Measurements from ENCODE around the gene HMCN2.

Gene HMCN2

DNA sequence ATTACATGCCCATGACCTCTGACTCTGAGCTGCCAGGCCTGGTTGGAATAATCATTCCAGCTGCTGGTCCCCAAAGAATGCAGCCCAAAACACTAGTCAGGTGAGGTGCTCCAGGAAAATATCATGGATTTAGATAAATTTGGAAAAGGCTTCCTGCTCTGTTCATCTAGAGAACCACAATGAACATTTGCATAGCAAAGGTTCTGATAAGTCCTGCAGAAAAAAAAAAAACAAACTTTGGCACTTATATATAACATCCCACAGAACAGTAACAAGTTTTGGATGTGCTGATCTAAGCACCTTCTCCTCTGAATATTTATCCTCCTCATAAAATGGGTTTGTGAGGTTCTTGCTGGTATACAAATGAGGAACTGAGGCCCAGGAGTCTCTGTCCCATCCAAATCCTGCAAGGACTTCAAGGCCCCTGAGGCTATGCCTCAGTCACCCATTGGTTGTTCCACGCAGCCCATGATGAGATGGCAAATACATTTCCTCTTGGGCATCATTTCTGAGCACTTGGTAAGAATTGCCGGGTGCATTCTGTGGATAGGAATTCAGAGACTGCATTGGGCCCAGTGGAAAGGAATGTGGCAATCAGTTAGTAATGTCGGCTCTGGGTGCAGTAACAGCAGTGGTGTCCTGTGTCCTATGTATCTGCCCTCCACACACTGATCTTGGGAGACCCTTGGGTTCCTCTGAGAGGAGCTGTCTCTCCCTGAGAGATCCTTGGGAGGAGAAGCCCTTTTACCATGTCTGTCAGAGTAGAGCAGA is 105.8 kb downstream of the HMCN2 start:
- no peak for DNase-seq

DNA sequence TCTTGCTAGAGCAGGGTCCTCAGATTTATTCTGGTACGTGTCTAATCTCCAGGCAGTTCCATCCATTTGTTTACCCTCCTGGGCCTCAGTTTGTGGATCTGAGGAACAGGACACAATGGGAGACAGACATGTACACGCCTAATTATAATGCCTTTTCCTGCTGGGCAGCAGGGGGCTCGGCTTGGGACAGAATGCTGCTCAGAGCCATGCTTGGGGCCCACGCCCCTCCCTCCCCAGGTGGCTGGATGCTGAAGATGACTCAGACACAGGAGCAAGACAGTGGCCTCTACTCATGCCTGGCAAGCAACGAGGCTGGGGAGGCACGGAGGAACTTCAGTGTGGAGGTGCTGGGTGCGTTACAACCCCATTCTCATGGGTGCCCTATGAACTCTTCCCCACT is 106.5 kb downstream of the HMCN2 start:
- DNase-seq, result no peak

DNA sequence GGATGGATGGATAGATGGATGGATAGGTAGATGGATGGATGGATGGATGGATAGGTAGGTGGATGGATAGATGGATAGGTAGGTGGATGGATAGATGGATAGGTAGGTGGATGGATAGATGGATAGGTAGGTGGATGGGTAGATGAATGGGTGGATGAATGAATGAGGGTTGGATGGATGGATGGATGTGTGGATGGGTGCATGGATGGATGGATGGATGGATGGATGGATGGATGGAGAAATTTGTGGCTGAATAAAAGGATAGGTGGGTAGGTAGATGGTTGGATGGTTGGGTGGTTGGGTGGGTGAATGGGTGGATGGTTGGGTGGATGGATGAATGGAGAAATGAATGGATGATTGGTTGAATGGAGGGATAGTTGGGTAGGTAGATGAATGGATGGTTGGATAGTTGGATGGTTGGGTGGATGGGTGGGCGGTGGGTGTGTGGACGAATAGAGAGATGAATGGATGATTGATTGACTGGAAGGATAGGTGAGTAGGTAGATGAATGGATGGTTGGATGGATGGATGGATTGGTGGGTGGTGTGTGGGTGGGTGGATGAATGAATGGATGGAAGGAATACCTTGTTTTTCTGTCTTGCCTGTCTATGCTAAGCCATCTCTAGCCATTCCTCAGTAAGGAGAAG is 108.2 kb downstream of the HMCN2 start:
- DNase-seq, result no peak

DNA sequence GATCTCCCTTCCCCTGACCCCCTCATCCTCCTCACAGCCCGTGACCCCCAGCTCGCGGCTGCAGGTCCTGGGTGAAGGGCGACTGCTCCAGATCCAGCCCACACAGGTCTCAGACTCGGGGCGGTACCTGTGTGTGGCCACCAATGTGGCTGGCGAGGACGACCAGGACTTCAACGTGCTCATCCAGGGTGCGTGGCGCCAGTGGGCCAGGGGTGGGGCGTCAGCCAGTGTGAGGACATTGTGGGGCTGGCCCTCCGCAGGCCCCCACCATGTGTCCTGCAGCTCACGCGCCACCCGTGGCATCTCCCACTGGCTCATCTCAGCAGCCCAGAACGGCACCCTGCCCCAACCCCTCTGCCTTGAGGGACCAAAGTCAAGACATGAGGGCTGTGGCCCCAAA is 112.1 kb downstream of the HMCN2 start:
- no peak for DNase-seq

DNA sequence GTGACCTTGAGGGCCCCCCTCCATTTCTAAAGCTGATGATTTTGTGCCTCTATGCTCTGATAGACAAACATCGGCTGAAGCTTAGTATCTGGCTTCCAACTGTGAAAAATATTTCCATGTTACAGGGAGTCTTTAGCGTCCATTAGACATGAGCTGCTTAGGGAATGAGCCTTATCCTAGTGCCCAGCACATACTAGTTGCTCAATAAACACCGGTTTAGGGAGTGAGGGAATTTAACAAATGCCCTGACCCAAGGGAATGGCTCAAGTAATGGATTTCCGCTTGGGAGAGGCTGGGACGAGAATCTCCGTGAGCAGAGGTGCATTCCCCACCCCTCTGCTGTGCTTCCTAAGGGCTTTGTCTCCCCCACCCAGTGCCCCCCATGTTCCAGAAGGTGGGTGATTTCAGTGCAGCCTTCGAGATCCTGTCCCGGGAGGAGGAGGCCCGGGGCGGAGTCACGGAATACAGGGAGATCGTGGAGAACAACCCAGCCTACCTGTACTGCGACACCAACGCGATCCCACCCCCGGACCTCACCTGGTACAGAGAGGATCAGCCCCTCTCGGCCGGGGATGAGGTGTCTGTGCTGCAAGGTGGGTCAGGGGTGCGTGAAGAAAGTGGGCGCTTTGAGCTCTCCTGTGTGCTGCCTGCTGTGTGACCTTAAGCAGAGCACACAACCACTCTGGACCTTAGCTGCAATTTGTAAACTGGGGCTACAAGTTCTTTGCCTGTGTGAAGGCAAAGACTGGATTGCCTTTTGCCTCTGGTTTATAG is 113.5 kb downstream of the HMCN2 start:
- DNase-seq, result no peak

DNA sequence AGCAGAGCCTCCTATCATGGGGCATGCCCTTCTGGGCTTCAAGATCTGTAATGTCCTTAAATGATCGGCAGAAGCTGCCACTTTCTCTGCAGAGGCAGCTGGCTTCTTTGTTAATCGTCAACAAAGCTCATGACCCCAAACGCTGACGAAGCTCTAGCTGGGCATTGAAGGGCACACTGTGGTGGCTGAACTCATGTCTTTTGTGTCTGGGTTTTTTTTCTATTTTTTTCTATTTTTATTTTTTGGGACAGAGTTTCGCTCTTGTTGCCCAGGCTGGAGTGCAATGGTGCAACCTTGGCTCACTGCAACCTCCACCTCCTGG is 114.0 kb downstream of the HMCN2 start:
- DNase-seq, result no peak

DNA sequence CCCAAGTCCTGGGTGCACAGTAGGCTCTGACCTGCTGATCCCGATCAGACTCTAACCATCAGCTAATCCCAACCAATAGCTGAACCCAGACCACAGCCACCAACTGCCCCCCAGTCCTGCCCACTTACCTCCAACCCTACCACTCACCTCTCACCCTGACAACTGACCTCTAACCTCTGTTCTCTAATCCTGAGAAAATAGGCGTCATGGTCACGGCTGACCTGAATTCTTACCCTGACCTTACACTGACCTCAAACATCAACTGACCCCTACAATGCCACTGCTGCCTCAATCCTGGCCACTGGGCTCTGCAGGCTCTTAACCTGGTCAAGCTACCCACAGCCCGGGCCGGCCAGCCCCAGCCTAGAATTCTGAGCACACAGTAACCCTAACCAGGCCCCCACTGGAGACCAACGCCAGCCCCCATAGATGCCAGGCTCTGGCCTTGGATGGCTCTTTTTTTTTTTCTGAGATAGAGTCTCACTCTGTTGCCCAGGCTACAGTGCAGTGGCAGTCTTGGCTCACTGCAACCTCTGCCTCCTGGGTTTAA is 115.4 kb downstream of the HMCN2 start:
- no peak for DNase-seq

DNA sequence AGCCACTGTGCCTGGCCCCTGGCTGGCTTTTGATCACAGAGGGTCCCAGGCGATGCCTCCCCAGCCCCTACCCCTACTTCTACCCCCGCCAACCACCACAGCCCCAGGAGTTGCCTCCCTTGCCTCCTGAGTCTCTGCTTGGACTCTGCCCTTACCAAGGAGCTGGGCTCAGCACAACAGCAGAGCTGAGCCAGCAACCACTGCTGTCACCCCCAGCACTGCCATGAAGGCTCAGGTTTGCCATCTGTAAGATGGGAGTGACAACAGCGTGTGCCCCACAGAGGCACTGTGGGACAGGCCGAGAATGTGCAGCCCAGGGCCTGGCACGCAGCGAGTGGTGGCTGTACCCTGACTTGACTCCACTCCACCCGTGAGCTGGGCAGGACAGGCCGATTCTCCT is 116.1 kb downstream of the HMCN2 start:
- DNase-seq, result no peak

DNA sequence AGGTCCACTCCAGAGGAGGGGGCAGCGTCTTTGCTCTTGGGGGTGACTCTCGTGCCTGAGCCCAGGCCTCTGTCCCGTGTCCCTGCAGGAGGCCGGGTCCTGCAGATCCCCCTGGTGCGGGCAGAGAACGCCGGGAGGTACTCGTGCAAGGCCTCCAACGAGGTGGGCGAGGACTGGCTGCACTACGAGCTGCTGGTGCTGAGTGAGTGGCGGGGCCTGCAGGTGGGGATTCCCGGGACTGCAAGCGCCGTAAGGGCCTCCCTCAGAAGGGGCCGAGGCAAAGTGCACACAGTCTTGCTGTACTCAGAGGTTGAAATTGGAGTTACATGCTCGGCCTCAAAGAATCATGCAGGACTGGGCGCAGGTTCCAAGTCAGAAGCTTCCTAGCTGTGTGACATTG is 116.5 kb downstream of the HMCN2 start:
- DNase-seq, result no peak

DNA sequence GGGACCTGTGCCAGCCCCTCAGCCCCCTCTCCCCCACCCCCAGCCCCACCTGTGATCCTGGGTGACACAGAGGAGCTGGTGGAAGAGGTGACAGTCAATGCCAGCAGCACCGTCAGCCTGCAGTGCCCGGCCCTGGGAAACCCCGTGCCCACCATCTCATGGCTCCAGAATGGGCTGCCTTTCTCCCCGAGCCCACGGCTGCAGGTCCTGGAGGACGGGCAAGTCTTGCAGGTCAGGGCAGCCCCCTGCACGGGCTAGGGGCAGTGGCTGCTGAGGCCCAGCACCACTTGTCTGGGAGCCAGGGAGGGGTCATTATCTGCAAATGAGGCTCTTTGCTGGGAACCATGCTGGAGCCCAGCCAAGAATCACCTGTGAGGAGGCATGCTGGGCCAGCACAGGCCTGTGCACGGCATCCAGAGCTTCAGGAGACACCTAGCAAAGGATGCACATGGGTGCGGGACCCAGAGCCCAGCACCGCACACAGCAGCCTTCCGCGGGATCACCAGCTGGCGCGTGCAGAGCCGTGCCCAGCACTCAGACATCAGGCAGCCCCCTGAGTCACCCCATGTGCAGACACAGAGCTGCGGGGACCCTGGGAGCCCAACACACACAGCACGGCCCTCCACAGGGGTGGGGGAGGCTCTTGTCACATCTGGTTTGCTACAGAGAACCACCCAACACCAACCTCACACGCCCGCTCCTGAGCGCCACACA is 117.2 kb downstream of the HMCN2 start:
- DNase-seq, result no peak

DNA sequence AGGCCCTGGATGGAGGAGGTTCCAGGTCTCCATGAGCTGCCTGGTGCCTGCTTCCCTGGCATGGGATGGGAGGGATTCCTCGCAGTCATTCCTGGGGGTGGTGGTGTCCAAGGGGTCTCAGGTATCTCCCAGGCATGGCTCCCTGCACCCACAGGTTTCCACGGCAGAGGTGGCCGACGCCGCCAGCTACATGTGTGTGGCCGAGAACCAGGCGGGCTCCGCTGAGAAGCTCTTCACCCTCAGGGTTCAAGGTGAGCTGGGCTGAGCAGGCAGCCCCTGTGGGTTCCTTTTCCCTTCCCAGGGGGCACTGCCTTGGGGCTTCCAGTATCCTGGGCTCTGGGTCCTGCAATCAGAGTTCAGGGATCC is 117.8 kb downstream of the HMCN2 start:
- DNase-seq, result no peak

DNA sequence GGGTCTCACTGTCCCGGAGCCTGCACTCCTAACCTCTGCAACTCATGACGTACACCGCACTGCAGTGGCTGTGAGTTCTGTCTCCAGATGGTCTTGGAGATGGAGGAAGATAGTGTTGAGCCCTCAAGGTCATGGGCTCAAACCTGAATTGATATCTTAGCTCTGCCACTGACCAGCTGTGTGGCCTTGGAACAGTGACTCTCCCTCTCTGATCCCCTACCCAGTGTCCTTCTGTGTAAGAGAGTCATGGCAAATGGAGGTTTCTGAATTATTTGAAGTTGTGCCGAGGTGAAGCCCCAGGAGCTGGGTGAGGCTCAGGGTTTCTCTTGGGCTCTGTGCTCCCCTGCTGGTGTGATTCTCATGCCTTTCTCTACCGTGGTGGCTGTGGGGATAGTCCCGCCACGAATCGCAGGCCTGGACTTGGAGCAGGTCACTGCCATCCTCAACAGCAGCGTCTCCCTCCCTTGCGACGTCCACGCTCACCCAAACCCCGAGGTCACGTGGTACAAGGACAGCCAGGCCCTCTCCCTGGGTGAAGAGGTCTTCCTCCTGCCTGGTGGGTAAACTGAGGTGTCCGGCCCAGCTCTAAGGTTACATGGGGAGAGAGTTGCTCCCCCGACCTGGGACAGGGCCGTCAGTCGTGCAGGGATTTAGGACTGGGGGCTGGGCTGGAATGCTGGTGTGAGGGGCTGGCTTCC is 118.6 kb downstream of the HMCN2 start:
- no peak for DNase-seq

DNA sequence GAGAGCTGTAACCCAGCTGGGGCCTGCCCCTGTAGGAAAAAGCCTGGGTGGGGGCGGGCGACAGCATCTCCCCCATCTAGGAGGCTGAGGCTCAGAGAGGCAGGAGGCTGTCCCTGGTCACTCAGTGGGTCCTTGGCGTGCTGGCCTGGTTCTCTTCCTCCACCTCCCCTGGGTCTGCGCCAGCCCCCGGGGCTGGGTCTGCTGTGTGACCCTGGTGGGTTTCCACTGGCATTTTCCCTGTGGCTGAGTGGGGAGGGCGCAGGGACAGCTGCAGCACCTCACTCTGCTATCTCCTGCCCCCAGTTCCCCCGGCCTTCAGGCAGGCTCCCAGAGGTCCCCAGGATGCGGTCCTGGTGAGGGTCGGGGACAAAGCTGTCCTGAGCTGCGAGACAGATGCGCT is 119.7 kb downstream of the HMCN2 start:
- DNase-seq, result no peak

DNA sequence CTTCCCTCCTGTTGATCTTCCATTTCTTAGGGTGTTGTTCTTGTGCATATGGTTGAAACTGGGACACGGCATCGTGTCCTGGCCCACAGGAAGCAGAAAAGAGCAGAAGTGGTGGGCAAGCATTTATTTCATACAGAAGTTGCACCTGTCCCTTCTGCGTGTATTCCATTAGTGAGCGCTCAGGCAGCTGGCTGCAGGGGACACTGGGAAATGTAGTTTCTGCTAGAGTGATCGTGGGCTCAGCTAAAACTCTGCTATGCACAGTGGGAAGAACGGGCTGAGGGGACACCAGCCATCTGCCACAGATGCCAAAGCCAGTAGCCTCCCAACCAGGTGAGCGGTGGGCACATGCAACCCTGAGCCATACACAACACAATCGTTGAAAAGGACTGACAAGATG is 121.8 kb downstream of the HMCN2 start:
- no peak for DNase-seq

DNA sequence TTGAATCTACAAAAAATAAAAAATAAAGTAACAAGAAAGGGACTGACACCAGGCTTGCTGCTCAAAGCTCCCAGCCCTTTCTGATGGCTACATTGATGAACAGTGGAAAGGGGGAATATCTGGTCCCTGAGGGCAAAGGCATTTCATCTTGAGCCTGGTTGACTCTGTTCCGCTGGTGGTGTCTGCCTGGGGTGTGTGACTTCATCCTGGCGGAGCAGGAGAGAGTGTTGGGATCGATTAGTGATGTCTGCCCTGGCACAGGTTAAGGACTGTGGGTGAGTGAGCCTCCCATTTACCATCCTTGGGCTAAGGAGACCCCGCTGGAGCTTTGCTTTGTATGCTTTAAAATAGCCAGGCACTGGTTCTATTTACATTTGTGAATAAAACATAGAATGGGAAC is 122.3 kb downstream of the HMCN2 start:
- no peak for DNase-seq

DNA sequence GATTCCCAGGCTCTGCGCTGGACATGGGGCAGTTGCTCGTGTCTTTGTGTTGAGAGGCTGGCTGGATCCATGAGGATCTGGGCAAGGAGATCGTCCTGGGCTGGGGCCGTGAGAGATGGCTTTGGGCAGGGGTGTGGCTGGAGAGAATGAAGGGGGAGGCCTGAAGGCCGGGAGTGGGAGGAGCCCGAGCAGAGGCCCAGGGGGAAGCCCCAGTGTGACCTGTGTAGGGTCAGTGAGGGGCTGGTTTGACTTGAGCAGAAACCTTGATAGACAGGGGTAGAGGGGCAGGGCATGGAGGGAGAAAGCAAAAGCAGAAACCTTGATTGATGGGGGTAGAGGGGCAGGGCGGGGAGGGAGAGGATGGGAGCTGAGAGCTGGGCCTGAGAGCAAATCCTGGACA is 124.8 kb downstream of the HMCN2 start:
- DNase-seq, result no peak

DNA sequence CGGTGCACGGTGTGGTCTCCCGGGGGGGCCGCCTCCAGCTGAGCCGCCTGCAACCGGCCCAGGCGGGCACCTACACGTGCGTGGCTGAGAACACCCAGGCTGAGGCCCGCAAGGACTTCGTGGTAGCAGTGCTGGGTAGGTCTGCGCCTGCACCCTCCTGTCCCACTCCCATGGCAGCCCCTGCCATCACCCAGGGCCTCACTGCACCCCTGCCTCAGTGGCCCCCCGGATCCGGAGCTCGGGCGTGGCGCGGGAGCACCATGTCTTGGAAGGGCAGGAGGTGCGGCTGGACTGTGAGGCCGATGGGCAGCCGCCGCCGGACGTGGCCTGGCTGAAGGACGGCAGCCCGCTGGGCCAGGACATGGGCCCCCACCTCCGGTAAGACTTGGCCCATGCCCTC is 125.4 kb downstream of the HMCN2 start:
- DNase-seq, result no peak

DNA sequence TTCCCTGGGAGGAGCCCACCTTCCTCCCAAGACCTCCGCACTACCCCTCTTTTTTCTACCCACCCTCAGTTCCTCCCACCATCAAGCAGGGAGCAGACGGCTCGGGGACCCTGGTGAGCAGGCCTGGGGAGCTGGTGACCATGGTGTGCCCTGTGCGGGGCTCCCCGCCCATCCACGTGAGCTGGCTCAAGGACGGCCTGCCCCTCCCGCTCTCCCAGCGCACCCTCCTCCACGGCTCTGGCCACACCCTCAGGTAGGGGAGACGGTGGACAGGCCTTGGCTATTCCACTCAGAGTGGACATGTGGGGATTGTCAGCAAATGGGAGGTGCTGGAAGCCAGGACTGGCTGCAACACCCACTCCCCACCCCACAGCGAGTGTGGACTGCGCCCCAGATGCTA is 126.3 kb downstream of the HMCN2 start:
- no peak for DNase-seq

DNA sequence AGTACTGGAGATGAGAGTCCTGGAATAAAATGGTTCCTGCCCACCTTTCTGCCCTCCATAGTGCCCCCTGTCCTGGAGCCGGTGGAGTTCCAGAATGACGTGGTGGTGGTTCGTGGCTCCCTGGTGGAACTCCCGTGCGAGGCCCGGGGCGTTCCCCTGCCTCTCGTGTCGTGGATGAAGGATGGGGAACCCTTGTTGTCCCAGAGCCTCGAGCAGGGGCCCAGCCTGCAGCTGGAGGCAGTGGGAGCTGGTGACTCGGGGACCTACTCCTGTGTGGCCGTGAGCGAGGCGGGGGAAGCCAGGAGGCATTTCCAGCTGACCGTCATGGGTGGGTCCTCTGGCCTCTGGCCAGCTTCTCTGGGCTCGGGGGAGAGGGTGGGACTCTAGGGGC is 128.1 kb downstream of the HMCN2 start:
- DNase-seq, result no peak

DNA sequence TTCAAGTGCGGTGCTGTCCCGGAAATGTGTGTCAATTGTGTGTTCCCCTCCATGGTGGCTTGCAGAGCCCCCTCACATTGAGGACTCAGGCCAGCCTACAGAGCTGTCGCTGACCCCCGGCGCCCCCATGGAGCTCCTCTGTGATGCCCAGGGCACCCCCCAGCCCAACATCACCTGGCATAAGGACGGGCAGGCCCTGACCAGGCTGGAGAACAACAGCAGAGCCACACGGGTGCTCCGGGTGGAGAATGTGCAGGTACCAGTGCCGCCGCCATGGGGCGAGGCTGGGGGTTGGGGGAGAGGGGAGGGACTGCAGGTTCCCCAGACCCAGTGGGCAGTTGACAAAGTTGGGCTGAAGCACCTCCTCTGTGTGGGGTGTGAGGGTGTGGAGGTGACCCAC is 128.8 kb downstream of the HMCN2 start:
- no peak for DNase-seq

DNA sequence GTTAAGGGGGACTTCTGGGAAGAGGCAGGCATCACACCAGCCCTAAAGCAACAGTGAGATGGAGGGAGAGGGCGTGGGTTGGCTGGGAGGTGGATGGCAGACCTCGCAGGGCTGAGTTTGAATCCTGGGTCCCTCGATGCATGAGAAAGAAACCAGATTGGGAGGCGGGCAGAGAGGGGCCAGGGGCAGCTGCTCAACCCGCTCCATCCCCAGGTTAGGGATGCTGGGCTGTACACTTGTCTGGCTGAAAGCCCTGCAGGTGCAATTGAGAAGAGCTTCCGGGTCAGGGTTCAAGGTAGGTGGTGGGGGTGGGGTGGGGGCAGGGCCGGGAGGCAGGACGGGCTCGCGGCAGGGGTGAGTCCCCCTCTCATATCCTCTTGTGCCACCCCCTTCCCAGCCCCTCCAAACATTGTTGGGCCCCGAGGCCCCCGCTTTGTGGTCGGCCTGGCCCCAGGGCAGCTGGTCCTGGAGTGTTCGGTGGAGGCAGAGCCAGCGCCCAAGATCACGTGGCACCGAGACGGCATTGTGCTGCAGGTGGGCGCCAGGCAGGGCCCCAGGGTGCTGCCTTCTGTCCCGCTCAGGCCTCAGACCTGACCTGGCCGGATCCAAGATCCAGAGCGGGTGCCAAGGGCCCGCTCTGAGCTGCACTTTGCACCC is 129.4 kb downstream of the HMCN2 start:
- DNase-seq, result no peak

DNA sequence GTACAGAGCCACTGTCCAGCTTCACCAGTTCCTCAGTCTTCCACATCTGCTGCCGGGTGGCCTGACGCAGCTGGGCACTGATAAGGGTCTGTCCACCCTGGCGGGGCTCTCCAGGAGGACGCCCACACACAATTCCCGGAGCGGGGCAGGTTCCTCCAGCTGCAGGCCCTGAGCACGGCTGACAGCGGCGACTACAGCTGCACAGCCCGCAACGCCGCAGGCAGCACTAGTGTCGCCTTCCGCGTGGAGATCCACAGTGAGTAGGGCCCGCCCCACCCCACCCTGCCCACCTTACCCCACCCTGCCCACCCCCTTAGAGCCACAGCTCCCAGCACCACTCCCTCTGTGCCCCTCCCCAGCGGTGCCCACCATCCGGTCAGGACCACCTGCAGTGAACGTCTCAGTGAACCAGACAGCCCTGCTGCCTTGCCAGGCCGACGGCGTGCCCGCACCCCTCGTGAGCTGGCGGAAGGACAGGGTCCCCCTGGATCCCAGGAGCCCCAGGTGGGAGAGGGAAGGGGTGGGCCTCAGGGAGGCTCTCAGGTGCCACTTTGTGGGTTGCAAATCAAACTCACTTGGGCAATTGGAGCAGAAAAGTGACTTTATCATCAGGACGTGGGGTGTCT is 130.4 kb downstream of the HMCN2 start:
- no peak for DNase-seq

Measured in CD4-positive, alpha-beta T cell treated with Interleukin-12 subunit alpha and Interleukin-12 subunit beta, for 1 hour (primary cell).